GM12801 (cell line): ENCODE measurements around the gene HTR2A.

ENCODE experiments used
- TF ChIP-seq, protein P1 (sequence below): IDR thresholded peaks from one replicate; pipeline ENCODE4 v1.5.1; 2011; ENCODE audit warnings: control low read depth; ENCODE audit not compliant: insufficient read length; ENCODE audit errors: extremely low read depth

Gene HTR2A

DNA sequence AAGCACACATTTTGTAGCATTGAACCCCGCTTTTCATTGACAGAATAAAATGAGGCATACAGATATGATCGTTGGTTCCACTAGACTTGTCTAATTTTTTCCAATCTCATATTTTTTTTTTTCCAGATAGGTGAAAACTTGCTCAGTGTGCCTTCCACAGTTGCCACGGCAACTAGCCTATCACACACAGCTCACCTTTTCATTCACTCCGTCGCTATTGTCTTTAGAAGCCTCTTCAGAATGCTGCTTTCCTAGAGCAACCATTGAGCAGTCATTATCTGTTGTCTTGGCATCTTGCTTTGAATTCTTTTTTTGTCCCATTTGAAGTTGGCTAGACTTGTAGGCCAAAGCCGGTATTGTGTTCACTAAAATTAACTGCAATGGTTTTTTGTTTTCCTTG is 62.2 kb downstream of the HTR2A start:
- TF ChIP-seq, protein P1, sequence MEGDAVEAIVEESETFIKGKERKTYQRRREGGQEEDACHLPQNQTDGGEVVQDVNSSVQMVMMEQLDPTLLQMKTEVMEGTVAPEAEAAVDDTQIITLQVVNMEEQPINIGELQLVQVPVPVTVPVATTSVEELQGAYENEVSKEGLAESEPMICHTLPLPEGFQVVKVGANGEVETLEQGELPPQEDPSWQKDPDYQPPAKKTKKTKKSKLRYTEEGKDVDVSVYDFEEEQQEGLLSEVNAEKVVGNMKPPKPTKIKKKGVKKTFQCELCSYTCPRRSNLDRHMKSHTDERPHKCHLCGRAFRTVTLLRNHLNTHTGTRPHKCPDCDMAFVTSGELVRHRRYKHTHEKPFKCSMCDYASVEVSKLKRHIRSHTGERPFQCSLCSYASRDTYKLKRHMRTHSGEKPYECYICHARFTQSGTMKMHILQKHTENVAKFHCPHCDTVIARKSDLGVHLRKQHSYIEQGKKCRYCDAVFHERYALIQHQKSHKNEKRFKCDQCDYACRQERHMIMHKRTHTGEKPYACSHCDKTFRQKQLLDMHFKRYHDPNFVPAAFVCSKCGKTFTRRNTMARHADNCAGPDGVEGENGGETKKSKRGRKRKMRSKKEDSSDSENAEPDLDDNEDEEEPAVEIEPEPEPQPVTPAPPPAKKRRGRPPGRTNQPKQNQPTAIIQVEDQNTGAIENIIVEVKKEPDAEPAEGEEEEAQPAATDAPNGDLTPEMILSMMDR: no peak

DNA sequence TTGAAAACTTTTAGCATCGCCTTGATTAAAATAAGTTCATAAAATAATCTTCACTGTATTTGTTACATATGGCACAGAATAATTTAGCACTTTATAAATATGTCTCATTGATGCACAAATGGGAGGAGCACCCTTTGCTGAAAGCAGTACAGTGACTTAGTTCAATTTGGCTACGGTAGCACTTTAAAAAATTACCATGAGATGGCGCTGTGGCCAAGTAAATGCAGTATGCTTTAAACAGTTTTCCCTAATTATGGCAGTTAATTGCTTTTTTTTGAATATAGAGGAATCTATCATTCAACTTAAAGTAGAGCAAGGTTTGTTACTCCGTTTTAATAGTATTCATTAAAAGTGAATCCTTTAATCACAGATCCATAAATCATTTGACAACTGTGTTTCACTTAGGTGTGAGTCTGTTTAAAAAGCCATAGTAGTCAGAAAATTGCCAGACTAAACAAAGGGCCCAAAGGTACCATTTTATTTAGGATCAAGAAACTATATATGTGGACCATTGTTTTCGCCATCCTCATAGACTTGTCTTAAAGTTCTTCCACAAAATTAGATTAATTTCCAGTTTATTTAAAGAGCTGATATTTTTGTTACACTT is 65.2 kb downstream of the HTR2A start:
- TF ChIP-seq, protein P1: no peak

DNA sequence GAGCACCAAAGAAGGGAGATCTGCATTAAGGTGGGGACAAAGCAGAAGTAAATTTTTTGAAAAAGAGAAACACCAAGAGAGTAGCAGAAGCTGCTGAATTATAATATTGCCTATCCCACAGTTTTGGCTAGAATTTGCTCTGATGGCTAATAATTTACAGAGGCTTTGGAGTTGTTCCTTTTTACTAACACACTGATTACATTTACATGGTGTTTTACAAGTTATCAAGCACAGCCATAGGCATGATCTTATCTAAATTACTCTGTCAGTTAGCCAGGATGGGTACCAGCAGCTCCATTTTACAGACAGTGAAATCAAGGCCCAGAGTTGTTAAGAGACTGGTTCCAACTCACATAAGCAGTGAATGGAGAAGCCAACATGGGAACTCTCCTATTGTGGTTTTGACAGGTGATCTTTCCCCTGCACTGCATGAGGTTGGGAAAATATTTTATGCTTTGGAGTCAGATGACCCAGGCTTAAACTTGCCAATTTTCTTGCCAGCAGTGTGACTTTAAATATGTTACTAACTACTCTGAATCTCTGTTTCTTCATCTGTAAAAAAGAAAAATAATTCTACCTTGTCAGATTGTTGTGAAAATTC is 66.3 kb downstream of the HTR2A start:
- TF ChIP-seq, protein P1: no peak

DNA sequence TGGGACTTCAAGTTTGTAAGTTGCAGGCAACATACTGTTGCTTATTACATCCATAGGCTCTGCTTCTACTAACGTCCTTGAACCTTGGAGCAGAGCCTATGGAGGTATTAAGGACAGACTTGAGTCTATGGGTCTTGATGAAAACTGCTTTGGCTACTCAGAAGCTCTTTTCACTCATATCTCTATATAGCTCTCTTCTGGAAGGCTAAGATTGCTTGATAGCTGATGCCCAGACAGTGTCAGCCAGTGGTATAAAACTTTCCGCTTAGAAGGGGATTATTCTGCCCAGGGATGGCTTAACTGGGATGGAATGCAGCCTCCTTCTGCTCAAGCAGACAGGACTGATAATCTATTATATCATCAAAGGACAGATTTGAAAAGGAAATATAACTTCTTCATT is 74.3 kb downstream of the HTR2A start:
- TF ChIP-seq, protein P1: no peak

DNA sequence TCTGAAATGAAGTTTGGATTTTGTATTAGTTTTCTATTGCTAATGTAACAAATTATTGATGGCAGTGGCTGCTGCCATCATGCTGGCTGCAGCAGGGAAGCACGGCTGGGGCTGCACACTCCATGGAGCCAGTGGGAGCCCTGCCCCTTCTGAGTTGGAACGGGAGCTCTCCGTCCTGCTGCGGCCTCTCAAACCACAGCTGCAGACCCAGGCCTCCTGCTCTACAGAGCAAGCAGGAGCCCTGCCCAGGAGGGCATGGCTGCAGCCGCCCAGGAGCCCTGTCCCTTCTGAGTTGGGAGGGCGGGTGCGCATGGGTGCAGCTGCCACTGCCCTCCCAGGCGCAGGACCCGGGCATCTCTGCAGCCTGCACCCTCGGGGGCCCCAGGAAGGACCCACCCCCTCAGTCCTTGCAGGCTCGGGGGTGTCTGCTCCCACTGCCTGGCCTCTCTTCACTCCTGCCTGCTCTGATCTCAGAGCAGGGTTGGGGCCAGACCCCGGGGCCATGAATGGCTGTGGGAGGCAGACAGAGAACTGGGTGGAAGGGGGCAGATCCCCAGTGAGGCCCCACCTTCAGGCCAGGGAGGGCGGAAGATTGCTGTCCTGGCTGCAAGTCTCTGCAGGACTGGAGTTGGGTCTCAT is 78.9 kb downstream of the HTR2A start:
- TF ChIP-seq, protein P1: no peak

DNA sequence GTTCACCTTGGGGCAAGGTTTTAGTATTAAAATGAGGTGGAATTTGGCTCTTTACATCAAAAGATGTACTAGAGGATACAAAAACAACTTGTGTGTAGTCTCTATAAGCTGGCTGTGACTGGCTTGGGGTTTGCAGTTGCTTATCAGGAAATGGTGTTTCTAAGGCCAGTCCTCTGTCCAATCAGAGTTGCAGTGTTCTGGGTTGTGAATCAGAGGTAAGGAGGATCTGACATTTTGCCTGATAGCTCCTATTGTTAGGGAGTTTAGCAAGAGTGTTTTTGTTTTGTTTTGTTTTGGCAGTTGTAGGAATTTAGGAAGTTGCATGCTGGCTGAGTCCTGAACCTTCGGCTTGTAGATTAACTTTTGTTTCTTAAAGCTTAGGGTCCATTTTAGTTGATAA is 79.8 kb downstream of the HTR2A start:
- TF ChIP-seq, protein P1: no peak

DNA sequence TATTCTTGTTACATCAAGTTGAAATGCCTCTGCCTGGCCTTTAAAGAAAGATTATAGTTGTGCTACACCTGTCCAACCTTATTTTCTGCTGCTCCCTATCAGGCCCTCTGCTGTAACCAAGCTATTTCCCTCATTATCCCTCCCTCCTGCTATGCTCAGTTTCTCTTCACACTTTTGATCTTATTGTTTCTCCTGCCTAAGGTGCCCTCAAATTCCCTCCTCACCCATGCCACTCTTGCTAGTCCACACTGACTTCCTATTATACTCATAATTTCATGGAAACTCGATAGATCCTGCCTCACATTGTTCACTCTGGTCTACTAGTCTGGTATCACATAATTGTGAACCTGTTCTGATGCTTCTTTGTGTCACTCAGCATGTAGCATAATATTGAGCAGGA is 80.5 kb downstream of the HTR2A start:
- TF ChIP-seq, protein P1: no peak
